ENCODE measurements around the gene TPCN1.

DNA sequence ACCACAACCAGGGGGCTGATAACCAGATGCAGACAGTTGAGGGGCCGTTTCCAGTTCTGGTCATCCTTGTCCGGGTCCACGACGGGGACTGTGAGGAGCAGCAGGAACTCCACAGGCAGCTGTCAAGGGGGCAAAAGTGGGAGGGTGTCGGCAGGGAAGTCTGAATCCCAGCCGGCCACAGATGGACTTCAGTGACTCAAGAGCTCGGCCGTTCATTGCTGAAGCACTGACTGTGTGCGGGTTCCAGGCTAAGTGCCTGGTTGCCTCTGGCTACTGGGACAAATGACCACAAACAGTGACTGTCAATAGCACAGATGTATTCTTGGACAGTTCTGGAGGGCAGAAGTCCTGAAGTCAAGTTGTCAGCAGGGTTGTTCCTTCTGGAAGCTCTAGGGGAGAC is 94.1 kb downstream of the TPCN1 start:
- TF ChIP-seq, protein P1, sequence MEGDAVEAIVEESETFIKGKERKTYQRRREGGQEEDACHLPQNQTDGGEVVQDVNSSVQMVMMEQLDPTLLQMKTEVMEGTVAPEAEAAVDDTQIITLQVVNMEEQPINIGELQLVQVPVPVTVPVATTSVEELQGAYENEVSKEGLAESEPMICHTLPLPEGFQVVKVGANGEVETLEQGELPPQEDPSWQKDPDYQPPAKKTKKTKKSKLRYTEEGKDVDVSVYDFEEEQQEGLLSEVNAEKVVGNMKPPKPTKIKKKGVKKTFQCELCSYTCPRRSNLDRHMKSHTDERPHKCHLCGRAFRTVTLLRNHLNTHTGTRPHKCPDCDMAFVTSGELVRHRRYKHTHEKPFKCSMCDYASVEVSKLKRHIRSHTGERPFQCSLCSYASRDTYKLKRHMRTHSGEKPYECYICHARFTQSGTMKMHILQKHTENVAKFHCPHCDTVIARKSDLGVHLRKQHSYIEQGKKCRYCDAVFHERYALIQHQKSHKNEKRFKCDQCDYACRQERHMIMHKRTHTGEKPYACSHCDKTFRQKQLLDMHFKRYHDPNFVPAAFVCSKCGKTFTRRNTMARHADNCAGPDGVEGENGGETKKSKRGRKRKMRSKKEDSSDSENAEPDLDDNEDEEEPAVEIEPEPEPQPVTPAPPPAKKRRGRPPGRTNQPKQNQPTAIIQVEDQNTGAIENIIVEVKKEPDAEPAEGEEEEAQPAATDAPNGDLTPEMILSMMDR (IDR thresholded peaks at IDR 0.05; ENCODE audit: poor library complexity), result no peak
- no peak for TF ChIP-seq EZH2phosphoT487 (IDR thresholded peaks at IDR 0.05; ENCODE audit: low read depth, severe bottlenecking, unreplicated experiment)

Data from hepatocyte (in vitro differentiated cells).